CD14-positive monocyte (primary cell): ENCODE results near the gene SLC25A1. TPM values are rescaled to one million over a fixed set of nuclear protein-coding genes. Genes with fewer than 3 reads are reported as not detected.

Source experiments
- DNase-seq, 3 donors: peaks; one replicate each; pipeline ENCODE4 v3.0.0-alpha.2; 2011 to 2022
- H2AFZ ChIP-seq: 2 replicates; pipeline ENCODE4 v1.6.0; 2012; ENCODE audit warnings: mild to moderate bottlenecking, low read depth, low read length, inconsistent platforms; ENCODE audit not compliant: insufficient read depth, poor library complexity, severe bottlenecking
- H3K27ac ChIP-seq, 2 donors: 1 replicate in 1 of 2; 2 replicates in 1 of 2; pipeline ENCODE4 v1.5.1; 2012 to 2013; ENCODE audit warnings: low read length in 2 of 2, control low read depth in 1 of 2, inconsistent platforms in 1 of 2, low read depth in 1 of 2, mild to moderate bottlenecking in 1 of 2
- H3K27me3 ChIP-seq, 2 donors: one replicate each; pipeline versions ENCODE4 v1.6.0 to v1.6.1; 2011 to 2013; ENCODE audit warnings: low read length in 2 of 2; ENCODE audit not compliant: control insufficient read depth in 2 of 2, insufficient read depth in 2 of 2
- H3K36me3 ChIP-seq, 2 donors: replicated peaks in 1 of 2; 1 replicate in 1 of 2; 2 replicates in 1 of 2; pipeline versions ENCODE4 v1.5.1 to v1.6.1; 2012 to 2013; ENCODE audit warnings: low read length in 2 of 2, control low read depth in 1 of 2, inconsistent platforms in 1 of 2, mild to moderate bottlenecking in 1 of 2; ENCODE audit not compliant: insufficient read depth in 2 of 2, control insufficient read depth in 1 of 2
- H3K4me1 ChIP-seq, 2 donors: 1 replicate in 1 of 2; 2 replicates in 1 of 2; pipeline versions ENCODE4 v1.5.1 to v1.6.1; 2012 to 2013; ENCODE audit warnings: low read length in 2 of 2, control low read depth in 1 of 2, inconsistent platforms in 1 of 2, mild to moderate bottlenecking in 1 of 2, moderate library complexity in 1 of 2; ENCODE audit not compliant: insufficient read depth in 2 of 2, control insufficient read depth in 1 of 2
- H3K4me2 ChIP-seq: replicated peaks from 2 replicates; pipeline ENCODE3; 2012; ENCODE audit warnings: low read length, moderate library complexity, mild to moderate bottlenecking; ENCODE audit not compliant: poor library complexity, severe bottlenecking; ENCODE audit errors: extremely low read depth
- H3K4me3 ChIP-seq, 3 experiments: fragments of 200-600 bp in 1 of 3; sonication (generic) in 1 of 3; replicated peaks in 1 of 3; 1 replicate in 2 of 3; 2 replicates in 1 of 3; pipeline ENCODE4 v1.5.1; 2011 to 2013; ENCODE audit warnings: low read length in 3 of 3, mild to moderate bottlenecking in 3 of 3, control low read depth in 2 of 3, low read depth in 2 of 3, inconsistent platforms in 1 of 3, moderate library complexity in 1 of 3
- H3K79me2 ChIP-seq: 2 replicates; pipeline ENCODE4 v1.6.0; 2012; ENCODE audit warnings: mild to moderate bottlenecking, control low read depth, inconsistent platforms, low read length, moderate library complexity; ENCODE audit not compliant: insufficient read depth
- H3K9ac ChIP-seq: 2 replicates; pipeline ENCODE4 v1.6.0; 2017; ENCODE audit warnings: low read length, mild to moderate bottlenecking; ENCODE audit not compliant: insufficient read depth, poor library complexity, severe bottlenecking
- H3K9me3 ChIP-seq, 2 donors: replicated peaks in 1 of 2; 1 replicate in 1 of 2; 2 replicates in 1 of 2; pipeline versions ENCODE4 v1.5.1 to v1.6.1; 2012 to 2013; ENCODE audit warnings: low read length in 2 of 2, control low read depth in 1 of 2; ENCODE audit not compliant: control insufficient read depth in 1 of 2, insufficient read depth in 1 of 2
- H4K20me1 ChIP-seq: 2 replicates; pipeline ENCODE4 v1.6.0; 2012; ENCODE audit warnings: mild to moderate bottlenecking, low read length, control low read depth, moderate library complexity; ENCODE audit not compliant: insufficient read depth
- H3K27ac Mint-ChIP-seq, 7 donors: one replicate each; pipeline ENCODE4 v1.8.0; 2020; ENCODE audit warnings: mild to moderate bottlenecking in 7 of 7, mixed read lengths in 7 of 7, moderate library complexity in 6 of 7, inconsistent platforms in 2 of 7
- H3K27me3 Mint-ChIP-seq, 3 donors: one replicate each; pipeline ENCODE4 v1.8.0; 2021 to 2022; ENCODE audit warnings: low read depth in 3 of 3, mild to moderate bottlenecking in 3 of 3, mixed read lengths in 3 of 3, moderate library complexity in 3 of 3, inconsistent platforms in 1 of 3
- H3K36me3 Mint-ChIP-seq, 2 donors: one replicate each; pipeline ENCODE4 v1.8.0; 2020; ENCODE audit warnings: mixed read lengths in 2 of 2, inconsistent platforms in 1 of 2, mild to moderate bottlenecking in 1 of 2
- H3K4me1 Mint-ChIP-seq: one replicate; pipeline ENCODE4 v1.8.0; 2020; ENCODE audit warnings: mild to moderate bottlenecking, mixed read lengths
- H3K4me3 Mint-ChIP-seq, 2 donors: one replicate each; pipeline ENCODE4 v1.8.0; 2020; ENCODE audit warnings: mild to moderate bottlenecking in 2 of 2, mixed read lengths in 2 of 2, moderate library complexity in 1 of 2
- H3K9me3 Mint-ChIP-seq, 7 donors: one replicate each; pipeline ENCODE4 v1.8.0; 2020 to 2022; ENCODE audit warnings: mixed read lengths in 7 of 7, mild to moderate bottlenecking in 6 of 7, moderate library complexity in 6 of 7, inconsistent platforms in 2 of 7
- CTCF ChIP-seq: fragments of 200-600 bp; IDR thresholded peaks from one replicate; pipeline ENCODE4 v1.8.0; 2022; ENCODE audit warnings: antibody characterized with exemption, mild to moderate bottlenecking
- WGBS: methylation state at CpG from one replicate; pipeline ENCODE4 v1.1.5; 2013; ENCODE audit warnings: missing lambda C conversion rate; ENCODE audit not compliant: insufficient coverage; 5-methylcytosine and 5-hydroxymethylcytosine counted together
- intact Hi-C, 2 donors: fragments of 100-400 bp; cut with micrococcal nuclease; formaldehyde crosslinking; loops; one replicate each; pipeline versions ENCODE4 v1.15.0 to v1.15.1; 2023
- polyA plus RNA-seq, 3 donors: library from polyadenylated mRNA; depleted of rRNA in 1 of 3; unstranded in 2 of 3; stranded (reverse) in 1 of 3; fragments of 300-500 nt in 2 of 3; fragments of >200 nt in 1 of 3; fragmentation: Illumina TruSeq in 2 of 3; gene quantifications; 1 replicate in 2 of 3; 2 replicates in 1 of 3; pipeline ENCODE4 v1.2.3, GENCODE V29; 2012 to 2021

Gene SLC25A1
- polyA plus RNA-seq, 3 donors, result 15.2 to 37.4 (median 35.1) TPM

- no peak overlapping the region for H3K9ac ChIP-seq
- Mint-ChIP-seq H3K9me3 (no peaks in the 10 kb centered on the region), H3K27ac (no peak overlapping the region), H3K27me3 (no peaks in the 10 kb centered on the region), H3K4me3 (no peak overlapping the region), H3K36me3 (peaks cover 63 to 86% of the 10 kb centered on the region in 2 donors), H3K4me1 (no peaks in the 10 kb centered on the region)
- TF ChIP-seq CTCF, result no peak
- intact Hi-C loops, result no loop called here
- H3K27me3 ChIP-seq, result no peaks in the 10 kb centered on the region
- H3K9me3 ChIP-seq, result no peaks in the 10 kb centered on the region
- H3K36me3 ChIP-seq, result peaks cover 58 to 92% of the 10 kb centered on the region in 2 donors
- WGBS, result 100% methylated on average over 12 of the region's 14 CpGs
- H3K4me3 ChIP-seq, result no peak overlapping the region
- no peak overlapping the region for H2AFZ ChIP-seq
- H4K20me1 ChIP-seq, result no peaks in the 10 kb centered on the region
- H3K4me1 ChIP-seq, result no peaks in the 10 kb centered on the region
- H3K79me2 ChIP-seq, result no peaks in the 10 kb centered on the region
- no peak overlapping the region for H3K4me2 ChIP-seq
- no peak overlapping the region for H3K27ac ChIP-seq
- no peak for DNase-seq
Measured at GRCh38 chr22:19215360-19215759, 36.8 kb upstream of the SLC25A1 start.

GRCh38 chr22:19214078-19214473 is 35.5 kb upstream of the SLC25A1 start:
- no peaks in the 10 kb centered on the region for H3K4me1 ChIP-seq
- no peaks in the 10 kb centered on the region for H4K20me1 ChIP-seq
- TF ChIP-seq CTCF, result no peak
- no peaks in the 10 kb centered on the region for H3K27me3 Mint-ChIP-seq
- H3K9me3 Mint-ChIP-seq, result no peaks in the 10 kb centered on the region
- no CpG with 5 or more reads among the region's 4 CpGs for WGBS
- H2AFZ ChIP-seq, result no peak overlapping the region
- H3K27ac Mint-ChIP-seq, result no peak overlapping the region
- H3K4me3 Mint-ChIP-seq, result no peak overlapping the region
- no peaks in the 10 kb centered on the region for H3K4me1 Mint-ChIP-seq
- H3K9ac ChIP-seq, result no peak overlapping the region
- no peak overlapping the region for H3K4me2 ChIP-seq
- DNase-seq, result no peak
- H3K9me3 ChIP-seq, result no peaks in the 10 kb centered on the region
- peaks cover 62 to 93% of the 10 kb centered on the region in 2 donors for H3K36me3 ChIP-seq
- no peaks in the 10 kb centered on the region for H3K79me2 ChIP-seq
- intact Hi-C loops, result no loop called here
- H3K36me3 Mint-ChIP-seq, result peaks cover 66 to 86% of the 10 kb centered on the region in 2 donors
- no peak overlapping the region for H3K27ac ChIP-seq
- no peak overlapping the region for H3K4me3 ChIP-seq
- H3K27me3 ChIP-seq, result no peaks in the 10 kb centered on the region
